OCI-LY3 (cell line): Measurements from ENCODE around the gene PHKB.

Experiments
- EZH2phosphoT487 ChIP-seq: fragments of 200-600 bp; shearing (Covaris generic); IDR thresholded peaks from 2 replicates; pipeline ENCODE4 v1.6.1; 2018; ENCODE audit warnings: antibody characterized with exemption, mixed run types, low read depth
- TF ChIP-seq, protein P1 (sequence below): fragments of 200-600, 300-600 bp; sonication (generic); IDR thresholded peaks from 2 replicates; pipeline ENCODE4 v1.5.1; 2014; ENCODE audit warnings: antibody characterized with exemption, low read length, low read depth

DNA sequence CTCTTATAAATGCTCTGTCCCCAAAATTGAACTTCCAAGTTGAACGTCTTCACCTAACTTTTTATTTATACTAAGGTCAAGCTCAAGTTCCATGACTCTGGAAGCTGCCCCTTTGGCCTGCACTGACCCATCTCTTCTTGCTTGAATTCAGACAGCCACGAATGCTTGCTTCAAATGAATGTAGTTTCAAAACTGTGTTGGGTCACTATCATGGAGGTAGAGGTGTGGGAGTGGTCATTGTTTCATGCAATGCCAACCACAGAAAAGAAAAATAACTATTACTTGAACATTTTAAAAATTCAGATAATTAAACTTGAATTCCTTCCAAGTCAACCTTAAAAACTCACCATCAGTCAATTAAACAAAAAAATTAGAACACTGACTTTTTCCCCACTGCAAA, 2.8 kb upstream of the PHKB start:
- TF ChIP-seq, protein P1, sequence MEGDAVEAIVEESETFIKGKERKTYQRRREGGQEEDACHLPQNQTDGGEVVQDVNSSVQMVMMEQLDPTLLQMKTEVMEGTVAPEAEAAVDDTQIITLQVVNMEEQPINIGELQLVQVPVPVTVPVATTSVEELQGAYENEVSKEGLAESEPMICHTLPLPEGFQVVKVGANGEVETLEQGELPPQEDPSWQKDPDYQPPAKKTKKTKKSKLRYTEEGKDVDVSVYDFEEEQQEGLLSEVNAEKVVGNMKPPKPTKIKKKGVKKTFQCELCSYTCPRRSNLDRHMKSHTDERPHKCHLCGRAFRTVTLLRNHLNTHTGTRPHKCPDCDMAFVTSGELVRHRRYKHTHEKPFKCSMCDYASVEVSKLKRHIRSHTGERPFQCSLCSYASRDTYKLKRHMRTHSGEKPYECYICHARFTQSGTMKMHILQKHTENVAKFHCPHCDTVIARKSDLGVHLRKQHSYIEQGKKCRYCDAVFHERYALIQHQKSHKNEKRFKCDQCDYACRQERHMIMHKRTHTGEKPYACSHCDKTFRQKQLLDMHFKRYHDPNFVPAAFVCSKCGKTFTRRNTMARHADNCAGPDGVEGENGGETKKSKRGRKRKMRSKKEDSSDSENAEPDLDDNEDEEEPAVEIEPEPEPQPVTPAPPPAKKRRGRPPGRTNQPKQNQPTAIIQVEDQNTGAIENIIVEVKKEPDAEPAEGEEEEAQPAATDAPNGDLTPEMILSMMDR: no peak
- TF ChIP-seq EZH2phosphoT487: no peak
